ENCODE results near the gene PLEKHG5. TPM values are rescaled to one million over a fixed set of nuclear protein-coding genes. Genes with fewer than 3 reads are reported as not detected.

Gene PLEKHG5
- total and polyA plus RNA-seq, 10 of the 15 experiments (the other 5 are each of a cell fraction or from before 2014, with no cell fraction given) = 0.04 to 1.1 (median 0.18) TPM; not detected in 1

GRCh38 chr1:6481820-6482219, 9.6 kb downstream of the PLEKHG5 start:
- Histone ChIP-seq H4K20me1 (ENCODE audit: control insufficient read depth, insufficient read depth) (peaks cover 2% of the 10 kb centered on the region; the same call in 1 of the 2 replicates), H3K9ac (ENCODE audit: control insufficient read depth, insufficient read depth, low read length) (no peak overlapping the region), H2AFZ (ENCODE audit: control insufficient read depth, low read depth, low read length) (no peak overlapping the region), H3K27ac (ENCODE audit: control insufficient read depth, insufficient read depth) (no peak overlapping the region), H3K79me2 (ENCODE audit: control insufficient read depth, insufficient read depth, low read length) (no peaks in the 10 kb centered on the region), H3K36me3 (ENCODE audit: control insufficient read depth in 2 of 2, insufficient read depth in 2 of 2, low read length in 1 of 2) (no peaks in the 10 kb centered on the region), H3K4me1 (ENCODE audit: control insufficient read depth, insufficient read depth, low read length) (no peaks in the 10 kb centered on the region), H3K4me3 (no peak overlapping the region), H3K27me3 (replicated peaks in 1 of 2; ENCODE audit: control insufficient read depth in 2 of 2, insufficient read depth in 2 of 2, low read length in 1 of 2) (peaks cover 2 to 3% of the 10 kb centered on the region in 2 experiments; a peak in 3 of 4 replicates), H3K4me2 (ENCODE audit: control insufficient read depth, insufficient read depth) (no peak overlapping the region), H3K9me3 (replicated peaks; ENCODE audit: control insufficient read depth, insufficient read depth, low read length) (no peaks in the 10 kb centered on the region)
- intact Hi-C loops (cut with micrococcal nuclease; ENCODE audit: unreplicated experiment) (no loop called here), in situ Hi-C loops (cut with MboI) (loop anchor here (25.0 kb wide), 1 partner anchor 730 kb away; no protein-coding TSS in a partner anchor)
- ATAC-seq (no peak), FAIRE-seq (no peak), DNase-seq (ENCODE audit: low read depth, low spot score) (no peak)
- no TSS peak for BruUV-seq (replicated peaks)
- ChIA-PET CTCF (interaction anchor here (1.3 kb wide), 1 partner anchor 57 kb away, joined by 3 read pairs; the partner anchor contains the start of gene ESPN), RAD21 (ENCODE audit: unreplicated experiment) (no interaction called here), SMC1A (ENCODE audit: uncharacterized antibody, unreplicated experiment) (interaction anchor here (1.2 kb wide), 1 partner anchor 58 kb away, joined by 3 read pairs; no protein-coding TSS in a partner anchor), POLR2A (interaction anchor here (0.7 kb wide), 1 partner anchor 99 kb away, joined by 3 read pairs; no protein-coding TSS in a partner anchor)
- TF ChIP-seq NFIC (IDR thresholded peaks at IDR 0.05; ENCODE audit: low read depth, low read length) (no peak), SREBF2 (IDR thresholded peaks at IDR 0.05; ENCODE audit: low read length) (no peak), EGR1 (IDR thresholded peaks at IDR 0.05; ENCODE audit: borderline replicate concordance in 1 of 2, low read depth in 2 of 2, low read length in 2 of 2) (no peak), RBBP5 (conservative IDR thresholded peaks at IDR 0.05) (no peak), SPI1 (IDR thresholded peaks at IDR 0.05; ENCODE audit: borderline replicate concordance, insufficient read depth, low read depth, low read length) (no peak), FOXM1 (IDR thresholded peaks at IDR 0.05; ENCODE audit: low read depth, low read length) (no peak), ASH2L (IDR thresholded peaks at IDR 0.05; ENCODE audit: borderline replicate concordance, low read depth) (no peak), ZBTB33 (IDR thresholded peaks at IDR 0.05) (no peak)
- WGBS (ENCODE audit: insufficient coverage, insufficient replicate concordance, low lambda C conversion rate, missing lambda C conversion rate) = 17% methylated on average over 5 of the region's 5 CpGs

Data from GM12878 (cell line).